ENCODE measurements around the gene MAN1C1.

The MAN1C1 gene

GRCh38 chr1:25668931-25669573 lies 52.5 kb downstream of the MAN1C1 start:
- H3K27me3 ChIP-seq (replicated peaks; ENCODE audit: control insufficient read depth, insufficient read depth, low read length): no peaks in the 10 kb centered on the region; the same call in 1 of the 2 replicates
- no peaks in the 10 kb centered on the region for H3K36me3 ChIP-seq (ENCODE audit: control insufficient read depth, insufficient read depth, low read length)
- no peak overlapping the region for H3K4me3 ChIP-seq (replicated peaks; ENCODE audit: low read depth, low read length)
- DNase-seq (ENCODE audit: extremely low read depth, insufficient read length): no peak
- TF ChIP-seq, protein P1, sequence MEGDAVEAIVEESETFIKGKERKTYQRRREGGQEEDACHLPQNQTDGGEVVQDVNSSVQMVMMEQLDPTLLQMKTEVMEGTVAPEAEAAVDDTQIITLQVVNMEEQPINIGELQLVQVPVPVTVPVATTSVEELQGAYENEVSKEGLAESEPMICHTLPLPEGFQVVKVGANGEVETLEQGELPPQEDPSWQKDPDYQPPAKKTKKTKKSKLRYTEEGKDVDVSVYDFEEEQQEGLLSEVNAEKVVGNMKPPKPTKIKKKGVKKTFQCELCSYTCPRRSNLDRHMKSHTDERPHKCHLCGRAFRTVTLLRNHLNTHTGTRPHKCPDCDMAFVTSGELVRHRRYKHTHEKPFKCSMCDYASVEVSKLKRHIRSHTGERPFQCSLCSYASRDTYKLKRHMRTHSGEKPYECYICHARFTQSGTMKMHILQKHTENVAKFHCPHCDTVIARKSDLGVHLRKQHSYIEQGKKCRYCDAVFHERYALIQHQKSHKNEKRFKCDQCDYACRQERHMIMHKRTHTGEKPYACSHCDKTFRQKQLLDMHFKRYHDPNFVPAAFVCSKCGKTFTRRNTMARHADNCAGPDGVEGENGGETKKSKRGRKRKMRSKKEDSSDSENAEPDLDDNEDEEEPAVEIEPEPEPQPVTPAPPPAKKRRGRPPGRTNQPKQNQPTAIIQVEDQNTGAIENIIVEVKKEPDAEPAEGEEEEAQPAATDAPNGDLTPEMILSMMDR (IDR thresholded peaks at IDR 0.05; ENCODE audit: insufficient read depth, low read length, poor library complexity, severe bottlenecking): no peak

GRCh38 chr1:25669781-25670567 lies 53.4 kb downstream of the MAN1C1 start:
- TF ChIP-seq, protein P1 (IDR thresholded peaks at IDR 0.05; ENCODE audit: insufficient read depth, low read length, poor library complexity, severe bottlenecking): no peak
- no peak overlapping the region for H3K4me3 ChIP-seq (replicated peaks; ENCODE audit: low read depth, low read length)

GRCh38 chr1:25671929-25672328 lies 55.3 kb downstream of the MAN1C1 start:
- H3K4me3 ChIP-seq (replicated peaks; ENCODE audit: low read depth, low read length): no peak overlapping the region
- H3K27me3 ChIP-seq (replicated peaks; ENCODE audit: control insufficient read depth, insufficient read depth, low read length): no peaks in the 10 kb centered on the region; the same call in 1 of the 2 replicates
- H3K36me3 ChIP-seq (ENCODE audit: control insufficient read depth, insufficient read depth, low read length): no peaks in the 10 kb centered on the region
- TF ChIP-seq, protein P1 (IDR thresholded peaks at IDR 0.05; ENCODE audit: insufficient read depth, low read length, poor library complexity, severe bottlenecking): no peak
- no peak for DNase-seq (ENCODE audit: extremely low read depth, insufficient read length)

More at GRCh38 chr1:25669781-25670567, 53.4 kb downstream of the MAN1C1 start:
- DNase-seq (ENCODE audit: extremely low read depth, insufficient read length): no peak
- Histone ChIP-seq H3K36me3 (ENCODE audit: control insufficient read depth, insufficient read depth, low read length) (no peaks in the 10 kb centered on the region), H3K27me3 (replicated peaks; ENCODE audit: control insufficient read depth, insufficient read depth, low read length) (no peaks in the 10 kb centered on the region; the same call in 1 of the 2 replicates)

GRCh38 chr1:25672763-25673409 lies 56.3 kb downstream of the MAN1C1 start:
- no peak for DNase-seq (ENCODE audit: extremely low read depth, insufficient read length)
- TF ChIP-seq, protein P1 (IDR thresholded peaks at IDR 0.05; ENCODE audit: insufficient read depth, low read length, poor library complexity, severe bottlenecking): no peak

GRCh38 chr1:25673456-25673855 lies 56.9 kb downstream of the MAN1C1 start:
- no peak for DNase-seq (ENCODE audit: extremely low read depth, insufficient read length)
- Histone ChIP-seq H3K27me3 (replicated peaks; ENCODE audit: control insufficient read depth, insufficient read depth, low read length) (peaks cover 1% of the 10 kb centered on the region), H3K36me3 (ENCODE audit: control insufficient read depth, insufficient read depth, low read length) (no peaks in the 10 kb centered on the region), H3K4me3 (replicated peaks; ENCODE audit: low read depth, low read length) (no peak overlapping the region)
- TF ChIP-seq, protein P1 (IDR thresholded peaks at IDR 0.05; ENCODE audit: insufficient read depth, low read length, poor library complexity, severe bottlenecking): no peak

More at GRCh38 chr1:25672763-25673409, 56.3 kb downstream of the MAN1C1 start:
- Histone ChIP-seq H3K36me3 (ENCODE audit: control insufficient read depth, insufficient read depth, low read length) (no peaks in the 10 kb centered on the region), H3K27me3 (replicated peaks; ENCODE audit: control insufficient read depth, insufficient read depth, low read length) (peaks cover 1% of the 10 kb centered on the region), H3K4me3 (replicated peaks; ENCODE audit: low read depth, low read length) (no peak overlapping the region)

All from GM06990 (cell line).